SK-N-MC (cell line): Measurements from ENCODE around the gene AUTS2.

Experiments used
- EZH2 ChIP-seq: fragments of 200-600 bp; sonication (generic); IDR thresholded peaks from one replicate; pipeline ENCODE4 v1.6.1; 2017; ENCODE audit warnings: antibody characterized with exemption
- FOXP2 ChIP-seq: optimal IDR thresholded peaks from 2 replicates; pipeline ENCODE3; 2011; ENCODE audit warnings: mild to moderate bottlenecking, moderate library complexity; ENCODE audit not compliant: insufficient read depth; ENCODE audit errors: extremely low read length, control extremely low read depth
- POLR2AphosphoS5 ChIP-seq: IDR thresholded peaks from 2 replicates; pipeline ENCODE4 v1.6.1; 2012; ENCODE audit warnings: mild to moderate bottlenecking, low read depth, low read length, borderline replicate concordance

DNA sequence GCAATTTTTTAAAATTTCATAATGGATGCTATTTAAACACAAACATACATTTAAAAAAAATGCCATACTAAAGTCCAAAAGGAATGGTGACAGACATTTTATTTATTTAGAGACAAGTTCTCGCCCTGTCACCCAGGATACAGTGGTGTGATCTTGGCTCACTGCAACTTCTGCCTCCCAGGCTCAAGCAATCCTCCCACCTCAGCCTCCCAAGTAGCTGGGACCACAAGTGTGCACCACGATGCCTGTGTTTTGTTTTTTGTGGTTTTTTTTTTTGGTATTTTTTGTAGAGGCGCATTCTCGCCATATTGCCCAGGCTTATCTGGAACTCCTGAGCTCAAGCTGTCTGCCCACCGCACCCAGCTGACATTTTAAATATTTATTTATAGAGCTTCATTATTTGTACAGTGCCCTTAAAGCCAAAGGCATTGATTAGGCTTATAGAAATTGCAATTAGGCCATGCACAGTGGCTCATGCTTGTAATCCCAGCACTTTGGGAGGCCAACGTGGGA, 703.5 kb downstream of the AUTS2 start:
- no peak for TF ChIP-seq EZH2
- no peak for TF ChIP-seq POLR2AphosphoS5
- no peak for TF ChIP-seq FOXP2
